ENCODE results near the gene SUPT3H.

Gene SUPT3H

GRCh38 chr6:45118754-45119153, 259.0 kb downstream of the SUPT3H start:
- DNase-seq (ENCODE audit: low read depth): no peak
- H3K4me3 ChIP-seq (ENCODE audit: low read depth, low read length): no peak overlapping the region
- no peak for TF ChIP-seq CTCF (IDR thresholded peaks at IDR 0.05; ENCODE audit: control insufficient read depth, extremely low read depth, insufficient read depth)

- H3K4me3 ChIP-seq (ENCODE audit: low read depth, low read length): no peak overlapping the region
- no peak for DNase-seq (ENCODE audit: low read depth)
- TF ChIP-seq CTCF (IDR thresholded peaks at IDR 0.05; ENCODE audit: control insufficient read depth, extremely low read depth, insufficient read depth): no peak
Observed at GRCh38 chr6:45116714-45117410, 260.9 kb downstream of the SUPT3H start.

- no peak overlapping the region for H3K4me3 ChIP-seq (ENCODE audit: low read depth, low read length)
- DNase-seq (ENCODE audit: low read depth): no peak
- no peak for TF ChIP-seq CTCF (IDR thresholded peaks at IDR 0.05; ENCODE audit: control insufficient read depth, extremely low read depth, insufficient read depth)
Observed at GRCh38 chr6:45115696-45116095, 262.0 kb downstream of the SUPT3H start.

- no peak for DNase-seq (ENCODE audit: low read depth)
- no peak overlapping the region for H3K4me3 ChIP-seq (ENCODE audit: low read depth, low read length)
- TF ChIP-seq CTCF (IDR thresholded peaks at IDR 0.05; ENCODE audit: control insufficient read depth, extremely low read depth, insufficient read depth): no peak
Observed at GRCh38 chr6:45112711-45113110, 265.0 kb downstream of the SUPT3H start.

- no peak overlapping the region for H3K4me3 ChIP-seq (ENCODE audit: low read depth, low read length)
- no peak for DNase-seq (ENCODE audit: low read depth)
- no peak for TF ChIP-seq CTCF (IDR thresholded peaks at IDR 0.05; ENCODE audit: control insufficient read depth, extremely low read depth, insufficient read depth)
Observed at GRCh38 chr6:45109551-45109950, 268.2 kb downstream of the SUPT3H start.

GRCh38 chr6:45105170-45105820, 272.4 kb downstream of the SUPT3H start:
- TF ChIP-seq CTCF (IDR thresholded peaks at IDR 0.05; ENCODE audit: control insufficient read depth, extremely low read depth, insufficient read depth): no peak
- no peak for DNase-seq (ENCODE audit: low read depth)

More at GRCh38 chr6:45105170-45105820, 272.4 kb downstream of the SUPT3H start:
- H3K4me3 ChIP-seq (ENCODE audit: low read depth, low read length): no peak overlapping the region
